H1 (cell line): ENCODE data around the gene CHST8. TPM values are rescaled to one million over a fixed set of nuclear protein-coding genes. Genes with fewer than 3 reads are reported as not detected.

Source experiments
- CTCF ChIA-PET: fragments of 300-600 bp; sonication (Branson Sonifier 250); formaldehyde crosslinking; loops from one replicate; lab custom pipeline; 2021; ENCODE audit not compliant: partially characterized antibody; lab: Charles Lee
- POLR2A ChIA-PET: fragments of 300-600 bp; sonication (Branson Sonifier 250); formaldehyde crosslinking; loops from one replicate; lab custom pipeline; 2021; ENCODE audit warnings: inconsistent platforms; ENCODE audit not compliant: partially characterized antibody; lab: Charles Lee
- DNase-seq, 2 experiments: peaks; one replicate each; pipeline versions ENCODE4 v3.0.0 to v3.0.0-alpha.2; 2010 to 2022; ENCODE audit warnings: low spot score in 2 of 2, low read depth in 1 of 2, mixed read lengths in 1 of 2
- FAIRE-seq: peaks from 2 replicates; lab custom pipeline; 2011; peaks lifted over from hg19 to GRCh38; lab: Jason Lieb, UNC
- H2AFZ ChIP-seq: 2 replicates; pipeline ENCODE4 v1.8.1; 2012; ENCODE audit warnings: low read length, inconsistent platforms
- H2AK5ac ChIP-seq: 2 replicates; pipeline ENCODE4 v1.6.1; 2013; ENCODE audit warnings: low read depth, low read length
- H2BK120ac ChIP-seq: replicated peaks from 2 replicates; pipeline ENCODE3; 2013; ENCODE audit warnings: low read depth, low read length, inconsistent platforms
- H2BK12ac ChIP-seq: 2 replicates; pipeline ENCODE4 v1.6.1; 2013; ENCODE audit warnings: low read depth, low read length
- H2BK15ac ChIP-seq: 2 replicates; pipeline ENCODE4 v1.6.1; 2013; ENCODE audit warnings: low read length
- H2BK20ac ChIP-seq: 2 replicates; pipeline ENCODE4 v1.6.1; 2013; ENCODE audit warnings: low read length
- H2BK5ac ChIP-seq: 2 replicates; pipeline ENCODE4 v1.6.1; 2013; ENCODE audit warnings: low read depth, low read length
- H3K14ac ChIP-seq: 2 replicates; pipeline ENCODE4 v1.6.1; 2013; ENCODE audit warnings: inconsistent platforms; ENCODE audit not compliant: insufficient read length
- H3K18ac ChIP-seq: 2 replicates; pipeline ENCODE4 v1.6.1; 2013; ENCODE audit warnings: low read length; ENCODE audit errors: extremely low read depth
- H3K23ac ChIP-seq: 2 replicates; pipeline ENCODE4 v1.6.1; 2013; ENCODE audit warnings: inconsistent platforms; ENCODE audit not compliant: insufficient read length
- H3K23me2 ChIP-seq: 2 replicates; pipeline ENCODE4 v1.6.1; 2013; ENCODE audit warnings: low read depth, low read length
- H3K27ac ChIP-seq: 2 replicates; pipeline ENCODE4 v1.6.1; 2011; ENCODE audit warnings: low read depth, low read length, inconsistent platforms
- H3K27me3 ChIP-seq, 4 experiments: replicated peaks in 1 of 4; 1 replicate in 1 of 4; 2 replicates in 3 of 4; pipeline versions ENCODE4 v1.6.1 to v1.8.1; 2011 to 2013; ENCODE audit warnings: low read length in 3 of 4, mild to moderate bottlenecking in 3 of 4, inconsistent platforms in 2 of 4, mixed read lengths in 2 of 4, moderate library complexity in 1 of 4; ENCODE audit not compliant: control insufficient read depth in 3 of 4, insufficient read depth in 3 of 4; ENCODE audit errors: extremely low read depth in 1 of 4
- H3K36me3 ChIP-seq, 4 experiments: 2 replicates each; pipeline versions ENCODE4 v1.6.1 to v1.8.1; 2011 to 2013; ENCODE audit warnings: mild to moderate bottlenecking in 4 of 4, low read length in 3 of 4, moderate library complexity in 2 of 4, control low read depth in 1 of 4, inconsistent platforms in 1 of 4; ENCODE audit not compliant: insufficient read depth in 4 of 4, control insufficient read depth in 2 of 4
- H3K4ac ChIP-seq: replicated peaks from 2 replicates; pipeline ENCODE3; 2013; ENCODE audit warnings: low read length, low read depth, mixed read lengths, inconsistent platforms; ENCODE audit not compliant: insufficient read length
- H3K4me1 ChIP-seq, 4 experiments: replicated peaks in 1 of 4; 1 replicate in 1 of 4; 2 replicates in 3 of 4; pipeline versions ENCODE4 v1.6.1 to v1.8.1; 2011 to 2013; ENCODE audit warnings: low read length in 3 of 4, inconsistent platforms in 2 of 4, mixed read lengths in 1 of 4; ENCODE audit not compliant: insufficient read depth in 4 of 4, control insufficient read depth in 3 of 4
- H3K4me2 ChIP-seq, 2 experiments: 2 replicates each; pipeline versions ENCODE4 v1.6.1 to v1.8.1; 2011 to 2013; ENCODE audit warnings: low read depth in 2 of 2, low read length in 2 of 2, control low read depth in 1 of 2, inconsistent platforms in 1 of 2, mild to moderate bottlenecking in 1 of 2; ENCODE audit not compliant: insufficient read depth in 1 of 2
- H3K4me3 ChIP-seq, 4 experiments: fragments of 200-600, 300-600 bp in 1 of 4; sonication (generic), shearing (Covaris generic), sonication (Bioruptor Twin) in 1 of 4; 2 replicates each; pipeline versions ENCODE4 v1.5.1 to v1.8.1; 2011 to 2016; ENCODE audit warnings: low read length in 4 of 4, low read depth in 3 of 4, control low read depth in 2 of 4, inconsistent platforms in 2 of 4, mild to moderate bottlenecking in 2 of 4, mixed read lengths in 1 of 4, moderate library complexity in 1 of 4; ENCODE audit not compliant: insufficient read depth in 2 of 4; ENCODE audit errors: extremely low read depth in 1 of 4
- H3K56ac ChIP-seq: replicated peaks from 2 replicates; pipeline ENCODE3; 2013; ENCODE audit warnings: low read depth, mild to moderate bottlenecking, mixed read lengths, low read length, inconsistent platforms; ENCODE audit not compliant: insufficient read length
- H3K79me1 ChIP-seq: 2 replicates; pipeline ENCODE4 v1.6.1; 2013; ENCODE audit warnings: low read depth, low read length, control low read depth
- H3K79me2 ChIP-seq, 2 experiments: 2 replicates each; pipeline versions ENCODE4 v1.6.1 to v1.8.1; 2012 to 2013; ENCODE audit warnings: low read length in 2 of 2, mild to moderate bottlenecking in 2 of 2, inconsistent platforms in 1 of 2; ENCODE audit not compliant: insufficient read depth in 2 of 2, control insufficient read depth in 1 of 2
- H3K9ac ChIP-seq, 4 experiments: replicated peaks in 1 of 4; 1 replicate in 1 of 4; 2 replicates in 3 of 4; pipeline versions ENCODE4 v1.6.1 to v1.8.1; 2011 to 2013; ENCODE audit warnings: low read depth in 3 of 4, low read length in 3 of 4, control low read depth in 2 of 4, mild to moderate bottlenecking in 2 of 4, moderate library complexity in 2 of 4, inconsistent platforms in 1 of 4; ENCODE audit errors: extremely low read depth in 1 of 4
- H3K9me3 ChIP-seq, 2 experiments: 2 replicates each; pipeline versions ENCODE4 v1.6.1 to v1.8.1; 2012 to 2013; ENCODE audit warnings: mild to moderate bottlenecking in 2 of 2, moderate library complexity in 2 of 2, control low read depth in 1 of 2, inconsistent platforms in 1 of 2, low read depth in 1 of 2, low read length in 1 of 2, mixed read lengths in 1 of 2; ENCODE audit not compliant: insufficient read depth in 2 of 2
- H4K20me1 ChIP-seq, 2 experiments: replicated peaks in 1 of 2; 2 replicates each; pipeline versions ENCODE3 to v1.8.1; 2011 to 2013; ENCODE audit warnings: inconsistent platforms in 2 of 2, low read length in 2 of 2, mild to moderate bottlenecking in 1 of 2; ENCODE audit not compliant: insufficient read depth in 2 of 2, control insufficient read depth in 1 of 2
- H4K5ac ChIP-seq: 2 replicates; pipeline ENCODE4 v1.6.1; 2013; ENCODE audit warnings: low read length, low read depth, mixed read lengths, inconsistent platforms; ENCODE audit not compliant: insufficient read length
- H4K8ac ChIP-seq: 2 replicates; pipeline ENCODE4 v1.8.0; 2013; ENCODE audit warnings: mild to moderate bottlenecking, moderate library complexity, low read length, inconsistent platforms; ENCODE audit not compliant: insufficient read depth; ENCODE audit errors: extremely low read depth
- H4K91ac ChIP-seq: replicated peaks from 2 replicates; pipeline ENCODE3; 2013; ENCODE audit warnings: low read length, mixed read lengths, inconsistent platforms; ENCODE audit not compliant: insufficient read length
- CEBPB ChIP-seq: IDR thresholded peaks from 2 replicates; pipeline ENCODE4 v1.6.1; 2012; ENCODE audit warnings: low read depth, low read length
- CTBP2 ChIP-seq: IDR thresholded peaks from 2 replicates; pipeline ENCODE4 v1.7.0; 2011; ENCODE audit warnings: borderline replicate concordance, mild to moderate bottlenecking, moderate library complexity, mixed read lengths, low read length; ENCODE audit not compliant: insufficient read depth, insufficient read length
- RFX5 ChIP-seq: IDR thresholded peaks from 2 replicates; pipeline ENCODE4 v1.6.1; 2011; ENCODE audit warnings: low read depth, low read length, improper control_type of control experiment, borderline replicate concordance
- SIX5 ChIP-seq: IDR thresholded peaks from 2 replicates; pipeline ENCODE4 v1.6.1; 2011; ENCODE audit warnings: mild to moderate bottlenecking, low read depth, low read length
- WGBS, 2 experiments: shearing (Covaris generic) in 1 of 2; methylation state at CpG; one replicate each; pipeline versions ENCODE4 v1.1.6 to v1.1.7; 2013 to 2015; ENCODE audit warnings: low lambda C conversion rate in 2 of 2, mixed read lengths in 2 of 2, inconsistent platforms in 1 of 2, low coverage in 1 of 2, missing lambda C conversion rate in 1 of 2; ENCODE audit not compliant: insufficient replicate concordance in 2 of 2, insufficient coverage in 1 of 2, insufficient read length in 1 of 2; ENCODE audit errors: extremely low coverage in 1 of 2, missing lambda C conversion rate in 1 of 2; 5-methylcytosine and 5-hydroxymethylcytosine counted together
- polyA plus RNA-seq, 7 experiments: library from polyadenylated mRNA; depleted of rRNA in 3 of 7; stranded (reverse) in 5 of 7; unstranded in 2 of 7; fragments of >200 nt in 5 of 7; fragments of 200-250 nt in 2 of 7; gene quantifications; 1 replicate in 5 of 7; 2 replicates in 1 of 7; 4 replicates in 1 of 7; pipeline versions ENCODE4 v1.2.1 to v1.2.3, GENCODE V29; 2011 to 2013; ENCODE audit warnings: missing spikeins in 2 of 7, mixed read lengths in 2 of 7
- total RNA-seq: library from RNA; stranded (reverse); fragmentation: NEBNext Ultra II Directional; extraction: Animal tissue kit (Norgen Biotek cat#: 25700); gene quantifications from 2 replicates; pipeline ENCODE4 v1.2.1, GENCODE V29; 2021

Gene CHST8
- total and polyA plus RNA-seq, 2 of the 8 experiments (the other 6 are each of a cell fraction or from before 2014, with no cell fraction given), result 10.8 to 28.2 TPM

GRCh38 chr19:33726756-33727155, 105.0 kb downstream of the CHST8 start:
- CTCF ChIA-PET, result interaction anchor here (0.5 kb wide), 1 partner anchor 88 kb away, joined by 3 read pairs; no protein-coding TSS in a partner anchor
- peaks cover 0 to 10% of the 10 kb centered on the region in 2 experiments for H4K20me1 ChIP-seq
- H2BK120ac ChIP-seq, result no peak overlapping the region

More at GRCh38 chr19:33726756-33727155, 105.0 kb downstream of the CHST8 start:
- DNase-seq (no peak), FAIRE-seq (no peak)
- no peak for TF ChIP-seq CEBPB
- no peak for TF ChIP-seq SIX5
- TF ChIP-seq CTBP2, result no peak
- TF ChIP-seq RFX5, result no peak
- no peak overlapping the region for H2AFZ ChIP-seq
- H2BK12ac ChIP-seq, result 0 out of 2 replicates have a peak overlapping the region, but pooled peaks have one; percentile 9
- H3K4me1 ChIP-seq, result peaks cover 0 to 3% (median 0%) of the 10 kb centered on the region in 4 experiments; a peak in 1 of 7 replicates
- no peaks in the 10 kb centered on the region for H3K36me3 ChIP-seq
- H3K9me3 ChIP-seq, result no peaks in the 10 kb centered on the region
- H3K18ac ChIP-seq, result no peak overlapping the region
- H4K5ac ChIP-seq, result no peak overlapping the region
- H2BK15ac ChIP-seq, result no peak overlapping the region
- H4K91ac ChIP-seq, result no peak overlapping the region
- no peak overlapping the region for H4K8ac ChIP-seq
- no peak overlapping the region for H2BK5ac ChIP-seq
- H3K4me3 ChIP-seq, result no peak overlapping the region
- no peak overlapping the region for H3K23ac ChIP-seq
- peaks cover 6% of the 10 kb centered on the region; the same call in 1 of the 2 replicates for H3K23me2 ChIP-seq
- WGBS, 2 experiments, result 81% methylated on average over 9 of the region's 12 CpGs; no CpG with 5 or more reads in 1 of the 2 experiments
- H3K9ac ChIP-seq, result no peak overlapping the region
- H3K56ac ChIP-seq, result no peak overlapping the region
- H3K4me2 ChIP-seq, result no peak overlapping the region
- POLR2A ChIA-PET, result no interaction called here
- no peak overlapping the region for H3K27ac ChIP-seq
- H3K79me2 ChIP-seq, result no peaks in the 10 kb centered on the region
- H3K14ac ChIP-seq, result no peak overlapping the region
- H3K27me3 ChIP-seq, result no peaks in the 10 kb centered on the region
- H3K79me1 ChIP-seq, result peaks cover 3% of the 10 kb centered on the region; the same call in 1 of the 2 replicates
- H2AK5ac ChIP-seq, result no peak overlapping the region
- no peak overlapping the region for H2BK20ac ChIP-seq
- no peak overlapping the region for H3K4ac ChIP-seq
